Activated T-cell treated with anti-CD3 and anti-CD28 coated beads for 48 hours (primary cell): ENCODE measurements around the gene DNAJB11.
"Not testable (repeated sequence)": the region's sequence is repeated elsewhere in the genome, so short reads cannot be mapped to it uniquely, and the experiment has no call there.

Source experiments
- DNase-seq: peaks from one replicate; pipeline ENCODE4 v3.0.0-alpha.2; 2020; ENCODE audit warnings: low read depth

The DNAJB11 gene

DNA sequence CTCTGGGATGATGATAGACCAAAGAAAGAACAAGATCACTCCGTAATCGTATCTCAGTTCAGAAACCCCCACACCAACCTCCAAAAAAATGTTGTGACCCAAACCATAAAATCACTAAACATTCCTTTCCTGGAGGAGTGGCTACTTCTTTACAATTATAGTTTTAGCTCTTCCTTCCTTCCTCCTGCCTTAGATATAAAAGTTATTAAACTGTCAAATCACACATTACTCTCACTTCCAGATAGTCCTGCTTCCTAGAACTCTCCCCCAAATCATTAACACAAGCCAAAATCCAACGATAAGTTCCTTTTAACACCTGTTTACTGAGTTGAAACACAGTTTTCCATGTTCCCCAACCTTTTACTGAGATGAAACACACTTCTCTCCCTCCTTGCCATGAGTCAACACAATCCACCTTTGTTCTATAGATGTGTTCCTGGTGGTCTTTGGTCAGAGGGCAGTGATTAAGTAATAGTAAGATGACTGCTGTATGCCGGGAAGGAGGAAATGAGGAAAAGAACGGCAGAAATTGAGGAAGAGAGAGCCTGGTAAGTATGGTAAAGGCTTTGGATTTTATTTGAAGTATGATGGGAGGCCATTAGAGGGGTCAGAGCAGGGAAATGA, 18.0 kb upstream of the DNAJB11 start:
- no peak for DNase-seq

DNA sequence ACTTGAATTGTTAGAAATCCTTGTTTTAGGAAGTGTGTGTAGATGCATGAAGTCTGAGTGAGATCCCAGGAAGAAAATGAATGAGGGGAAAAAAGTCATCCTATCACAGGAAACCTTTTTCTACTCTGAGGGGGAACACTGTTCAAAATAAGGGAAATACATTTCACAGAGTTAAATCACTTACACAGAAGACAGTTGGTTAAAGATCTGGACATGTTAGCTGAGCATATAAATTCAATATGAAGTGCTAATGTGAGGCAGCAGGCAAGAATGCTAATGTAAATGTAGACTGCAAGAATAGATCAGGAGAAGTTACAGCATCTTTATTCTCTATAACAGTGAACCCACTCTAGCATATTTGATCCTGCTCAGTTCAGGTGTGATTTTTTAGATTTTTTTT, 5.9 kb upstream of the DNAJB11 start:
- no peak for DNase-seq

DNA sequence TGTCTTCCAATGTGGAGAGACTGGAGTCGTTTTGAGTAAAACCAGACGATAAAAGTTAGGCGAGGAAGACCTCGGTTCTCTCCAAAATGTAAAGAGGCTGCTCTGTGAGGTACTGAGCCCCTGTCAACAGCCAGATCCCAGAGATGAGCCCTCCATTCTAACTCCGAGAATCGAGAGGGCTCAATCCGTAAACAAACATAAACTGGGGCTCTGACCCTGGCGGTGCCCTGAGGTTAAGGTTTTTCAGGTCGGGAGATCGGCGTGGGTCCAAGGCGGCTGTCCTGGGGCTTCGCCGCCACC, 3.8 kb upstream of the DNAJB11 start:
- DNase-seq = no peak

DNA sequence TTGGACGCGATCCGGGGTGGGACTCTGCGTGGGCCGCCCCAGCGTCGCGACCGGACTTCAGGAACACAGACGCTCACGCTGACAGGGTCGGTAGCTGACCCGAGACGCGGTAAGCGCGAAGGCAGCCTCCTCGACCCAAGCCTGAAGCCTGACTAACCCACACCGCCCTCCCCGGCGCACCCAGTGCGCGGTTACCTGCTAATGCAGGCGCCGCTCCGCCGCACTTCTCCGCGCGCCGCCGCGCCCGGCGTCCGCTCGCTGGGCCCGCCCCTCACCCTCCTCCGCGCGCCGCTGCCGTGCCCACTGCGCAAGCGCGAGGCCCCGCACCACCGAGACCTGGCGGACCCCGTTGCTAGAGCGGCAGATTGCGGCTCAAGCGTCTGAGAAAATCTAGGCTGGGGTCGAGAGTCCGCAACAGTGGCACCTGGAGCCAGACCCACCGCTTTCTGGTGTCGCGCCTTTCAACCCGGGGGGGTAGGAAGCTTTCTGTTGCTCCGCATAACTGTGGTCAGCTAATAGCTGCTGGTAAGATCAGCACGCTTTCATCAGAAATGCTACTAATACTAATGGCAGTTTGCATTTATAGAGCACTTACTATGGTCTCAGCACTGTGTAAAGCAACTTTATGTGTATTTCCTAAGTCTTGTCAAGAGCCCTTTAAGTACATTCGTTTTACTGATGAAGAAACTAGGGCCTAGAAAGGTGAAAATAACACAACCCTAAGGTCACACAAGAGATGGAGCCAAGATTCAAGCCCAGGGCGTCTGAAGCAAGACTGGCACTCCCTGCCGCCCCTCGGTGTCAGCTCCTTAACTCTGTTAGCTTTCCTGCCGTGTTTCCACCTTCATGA, 3.2 kb upstream of the DNAJB11 start, which contains the start of gene TBCCD1:
Gene TBCCD1 (minus strand): TSS at position 268 of the 850 bp plus-strand sequence. CDS start 3,010 bp downstream, outside the sequence.
- peak; percentile 96 for DNase-seq

DNA sequence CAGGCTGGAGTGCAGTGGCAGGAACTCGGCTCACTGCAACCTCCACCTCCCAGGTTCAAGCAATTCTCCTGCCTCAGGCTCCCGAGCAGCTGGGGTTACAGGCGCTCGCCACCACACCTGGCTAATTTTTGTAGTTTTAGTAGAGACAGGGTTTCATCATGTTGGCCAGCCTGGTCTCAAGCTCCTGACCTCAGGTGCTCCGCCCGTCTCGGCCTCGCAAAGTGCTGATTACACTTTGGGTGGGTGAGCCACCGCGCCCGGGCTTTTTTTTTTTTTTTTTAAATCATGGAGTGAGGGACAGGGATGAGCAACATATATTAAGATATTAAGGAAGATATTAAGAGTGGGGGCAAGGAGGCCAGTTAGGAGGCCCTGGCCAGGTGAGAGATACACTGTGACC, 1.2 kb upstream of the DNAJB11 start:
- DNase-seq = not testable (repeated sequence)

DNA sequence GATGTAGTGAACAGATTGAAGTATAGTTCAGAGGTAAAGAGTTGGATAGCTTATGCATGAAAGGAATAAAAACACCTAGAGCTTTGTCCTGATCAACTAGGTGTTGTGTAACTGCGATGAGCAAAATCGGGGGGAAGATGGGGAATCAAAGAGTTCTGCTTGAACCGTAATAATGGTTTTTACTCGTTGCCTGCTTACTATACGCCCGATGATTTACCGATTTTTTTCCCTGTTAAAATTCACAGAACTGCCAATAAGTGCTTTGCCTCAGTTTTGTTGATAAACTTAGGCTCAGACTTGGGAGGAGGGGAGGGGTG, 783 bp upstream of the DNAJB11 start:
- DNase-seq = no peak

DNA sequence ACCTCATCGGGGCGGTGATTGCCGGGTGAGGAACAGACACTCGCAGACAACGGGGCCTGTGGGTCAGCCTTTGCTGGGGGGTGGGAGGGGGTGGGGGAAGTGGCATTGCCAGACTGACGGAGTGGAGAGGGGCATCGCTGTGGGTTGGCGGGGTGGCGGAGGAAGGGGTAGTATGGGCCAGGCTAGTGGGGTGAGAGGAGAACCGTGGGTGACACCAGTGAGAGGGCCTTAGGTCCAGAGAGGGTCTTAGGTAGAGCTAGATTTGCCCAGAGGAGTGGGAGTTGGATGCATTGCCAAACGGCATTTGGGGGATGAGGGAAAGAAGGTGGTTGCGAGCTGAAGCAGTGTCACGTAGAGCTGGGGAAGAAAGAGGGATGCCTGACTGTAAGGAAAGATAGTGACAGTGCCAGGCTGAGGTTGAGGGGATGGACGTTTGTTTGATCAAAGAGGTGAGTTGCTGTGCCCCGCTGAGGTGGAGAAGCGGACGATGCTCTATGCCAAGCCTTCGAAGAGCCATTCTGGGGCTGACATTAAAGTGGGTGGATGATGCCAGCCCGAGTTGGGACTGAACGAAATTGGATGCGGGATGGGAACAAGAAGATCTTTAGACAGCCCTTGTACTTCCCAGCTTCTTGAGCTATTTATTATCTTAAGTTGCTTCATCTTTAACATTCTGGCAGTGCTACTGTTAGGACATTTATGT, 572 bp downstream of the DNAJB11 start:
- DNase-seq = no peak

DNA sequence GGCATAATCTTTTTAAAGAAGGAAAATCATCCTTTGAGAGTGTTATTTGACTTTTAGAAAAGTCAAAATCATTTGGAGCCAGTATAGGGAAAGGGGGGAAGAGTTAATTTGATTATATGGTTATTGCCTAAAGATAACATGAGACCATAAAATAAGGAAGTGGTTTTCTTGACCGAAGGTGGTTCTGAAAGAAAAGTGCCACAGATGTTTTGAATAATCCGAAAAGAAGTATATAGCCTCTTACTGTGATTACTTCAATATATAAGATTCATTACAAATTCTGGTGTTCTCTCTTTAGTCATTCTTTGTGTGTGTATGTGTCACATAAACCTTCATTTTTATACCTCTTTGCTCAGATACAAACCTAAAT, 1.1 kb downstream of the DNAJB11 start:
- DNase-seq = no peak

DNA sequence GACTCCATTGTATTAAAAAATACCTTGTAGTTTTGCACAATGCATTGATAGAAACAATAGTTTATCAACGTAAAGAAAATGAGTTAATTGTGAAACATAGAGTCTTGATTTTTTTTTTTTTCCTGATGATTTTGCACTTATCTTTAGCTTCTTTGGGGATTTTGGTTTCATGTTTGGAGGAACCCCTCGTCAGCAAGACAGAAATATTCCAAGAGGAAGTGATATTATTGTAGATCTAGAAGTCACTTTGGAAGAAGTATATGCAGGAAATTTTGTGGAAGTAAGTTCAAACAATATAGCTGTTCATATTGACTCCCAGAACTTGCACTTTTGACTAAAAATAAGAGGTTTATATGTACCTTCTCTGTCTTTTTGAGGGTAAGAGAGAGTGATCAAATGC, 7.0 kb downstream of the DNAJB11 start:
- DNase-seq = no peak

DNA sequence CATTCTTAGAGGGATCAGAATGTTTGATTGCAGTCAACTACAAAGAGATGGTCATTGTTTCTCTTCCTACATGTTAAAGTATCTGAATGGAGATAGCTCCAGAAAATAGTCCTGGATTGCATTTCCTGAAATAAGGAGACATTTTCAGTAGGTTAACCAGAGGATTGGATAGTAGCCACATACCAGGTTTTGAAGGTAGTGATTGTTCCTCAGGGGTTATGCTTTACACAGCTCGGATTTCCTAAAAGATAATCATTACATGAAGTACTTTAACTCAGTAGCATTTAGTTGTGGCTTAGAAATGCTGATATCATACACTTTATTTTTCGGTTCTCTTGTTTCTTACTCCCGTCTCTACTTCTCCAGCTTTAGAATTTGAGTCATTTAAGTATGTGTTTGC, 10.3 kb downstream of the DNAJB11 start:
- DNase-seq = no peak

DNA sequence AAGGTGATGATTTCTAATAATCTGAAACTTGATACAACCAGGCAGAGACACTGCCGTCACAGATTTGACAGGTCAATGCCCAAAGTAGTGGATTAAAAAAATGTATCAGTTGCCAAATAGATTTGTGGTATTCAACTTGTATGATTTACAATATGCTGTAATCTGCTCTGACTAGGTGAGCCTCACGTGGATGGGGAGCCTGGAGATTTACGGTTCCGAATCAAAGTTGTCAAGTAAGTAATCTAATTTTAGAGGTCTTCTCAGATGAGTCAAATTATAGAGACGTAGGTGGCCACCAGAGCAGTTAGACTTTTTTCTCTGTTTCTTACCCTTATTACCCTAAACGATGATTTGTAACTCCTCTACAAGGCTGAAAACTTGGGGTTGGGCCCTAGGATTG, 12.0 kb downstream of the DNAJB11 start:
- no peak for DNase-seq

DNA sequence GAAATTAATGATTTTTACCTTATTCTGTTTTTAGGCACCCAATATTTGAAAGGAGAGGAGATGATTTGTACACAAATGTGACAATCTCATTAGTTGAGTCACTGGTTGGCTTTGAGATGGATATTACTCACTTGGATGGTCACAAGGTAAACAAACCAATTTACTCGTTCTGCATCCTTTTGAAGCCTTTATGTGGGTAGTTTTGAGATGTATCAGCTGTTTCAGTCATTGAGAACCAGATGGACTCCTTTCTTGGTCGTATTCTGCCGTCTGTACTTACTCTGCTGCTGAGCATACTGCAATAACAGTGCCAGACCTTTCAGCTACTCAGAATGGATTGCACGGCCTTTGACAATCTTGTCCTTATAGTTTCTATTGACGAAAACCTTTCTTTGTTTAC, 13.3 kb downstream of the DNAJB11 start:
- DNase-seq = no peak

DNA sequence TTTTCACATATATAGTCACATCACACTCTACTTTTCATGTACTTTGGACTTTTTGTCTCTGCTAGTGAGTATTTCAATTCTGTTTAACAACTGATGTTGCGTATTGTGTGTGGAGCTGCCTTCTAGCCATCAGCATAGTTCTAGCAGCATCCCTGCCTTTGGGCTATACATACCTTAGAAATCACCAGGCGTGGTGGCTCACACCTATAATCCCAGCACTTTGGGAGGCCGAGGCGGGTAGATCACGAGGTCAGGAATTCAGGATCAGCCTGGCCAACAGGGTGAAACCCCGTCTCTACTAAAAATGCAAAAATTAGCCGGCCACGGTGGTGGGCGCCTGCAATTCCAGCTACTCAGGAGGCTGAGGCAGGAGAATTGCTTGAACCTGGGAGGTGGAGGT, 15.7 kb downstream of the DNAJB11 start:
- not testable (repeated sequence) for DNase-seq

DNA sequence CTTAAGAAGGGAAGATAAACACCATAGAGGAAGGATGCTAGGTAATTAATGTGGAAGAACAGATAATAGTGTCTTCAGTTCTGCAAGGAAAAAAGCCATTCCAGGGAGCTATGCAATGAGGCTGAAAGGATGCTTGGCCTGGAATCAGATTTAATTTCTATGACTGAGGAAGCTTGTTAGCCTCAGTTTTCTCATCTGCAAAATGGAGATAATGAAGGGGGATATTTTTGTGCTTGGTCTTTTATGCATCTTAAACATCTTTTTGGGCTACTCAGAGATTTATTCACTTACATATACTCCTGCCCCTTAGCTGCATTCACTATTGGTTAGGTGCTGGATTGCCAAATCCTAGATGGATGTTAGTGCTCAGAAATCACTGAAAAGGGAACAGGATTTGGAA, 16.7 kb downstream of the DNAJB11 start:
- no peak for DNase-seq

DNA sequence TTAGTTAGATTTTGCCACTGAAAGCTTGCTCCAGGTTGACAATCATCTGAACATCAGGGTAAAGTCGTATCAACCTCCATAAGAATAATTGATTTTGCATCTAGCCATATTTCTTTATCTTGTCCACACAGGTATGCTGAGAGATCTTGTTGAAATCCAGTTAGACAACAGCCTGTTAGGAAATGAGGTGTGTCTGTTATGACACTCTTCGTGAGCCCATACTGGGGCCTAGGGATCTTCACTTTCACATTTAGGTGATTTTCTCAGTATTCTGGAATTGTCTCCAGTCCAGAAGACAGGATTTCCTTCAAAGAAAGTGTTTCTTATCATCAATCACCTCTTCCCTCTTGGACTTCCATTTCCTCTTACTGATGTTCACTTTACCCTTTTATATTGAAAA, 18.1 kb downstream of the DNAJB11 start:
- no peak for DNase-seq

DNA sequence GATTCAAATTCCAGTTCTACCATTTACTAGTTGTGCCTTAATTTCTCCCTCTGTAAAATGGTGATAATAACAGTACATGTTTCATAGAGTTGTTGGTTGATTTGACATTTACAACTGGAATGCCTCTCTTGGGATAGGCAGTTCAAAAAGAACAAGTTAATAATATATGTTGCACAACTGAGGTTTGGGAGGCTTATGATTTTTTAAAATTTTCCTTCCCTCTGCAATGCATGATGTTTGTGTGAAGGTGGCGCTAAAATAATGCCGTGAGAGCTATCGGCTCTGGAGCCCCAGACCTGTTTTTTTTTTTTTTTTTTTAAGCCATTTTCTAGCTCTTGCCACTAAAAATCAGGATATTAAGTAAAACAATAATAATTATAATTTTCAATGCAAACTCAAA, 18.6 kb downstream of the DNAJB11 start:
- DNase-seq = no peak

DNA sequence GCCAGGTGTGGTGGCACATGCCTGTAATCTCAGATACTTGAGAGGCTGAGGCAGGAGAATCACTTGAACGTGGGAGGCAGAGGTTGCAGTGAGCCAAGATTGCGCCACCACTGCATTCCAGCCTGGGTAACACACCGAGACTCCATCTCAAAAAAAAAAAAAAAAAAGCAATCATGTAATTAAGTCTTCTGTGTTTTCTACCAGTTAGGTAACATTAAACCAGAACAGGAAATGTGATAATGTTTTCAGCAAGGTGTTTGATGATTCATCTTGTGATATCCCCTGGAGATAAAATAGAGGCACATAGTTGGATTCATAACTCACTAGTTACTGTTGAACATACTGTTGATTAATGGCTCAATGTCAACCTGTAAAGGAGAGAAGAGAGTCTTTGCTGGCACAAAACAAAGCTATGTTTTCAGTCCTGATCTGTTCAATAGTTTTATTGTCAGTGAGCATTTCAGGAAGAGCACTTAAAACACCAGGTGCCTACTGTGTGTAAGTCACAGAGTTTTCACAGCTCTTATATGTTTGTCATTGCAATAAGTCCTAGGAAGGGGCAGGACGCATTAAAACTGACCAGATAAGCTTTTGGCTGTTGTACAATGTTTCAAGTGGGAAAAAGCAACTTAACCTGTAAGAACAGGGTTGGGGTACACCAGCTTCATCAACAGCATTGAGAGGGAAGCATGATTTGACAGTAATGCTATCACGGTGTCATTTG, 19.5 kb downstream of the DNAJB11 start:
- DNase-seq = no peak

DNA sequence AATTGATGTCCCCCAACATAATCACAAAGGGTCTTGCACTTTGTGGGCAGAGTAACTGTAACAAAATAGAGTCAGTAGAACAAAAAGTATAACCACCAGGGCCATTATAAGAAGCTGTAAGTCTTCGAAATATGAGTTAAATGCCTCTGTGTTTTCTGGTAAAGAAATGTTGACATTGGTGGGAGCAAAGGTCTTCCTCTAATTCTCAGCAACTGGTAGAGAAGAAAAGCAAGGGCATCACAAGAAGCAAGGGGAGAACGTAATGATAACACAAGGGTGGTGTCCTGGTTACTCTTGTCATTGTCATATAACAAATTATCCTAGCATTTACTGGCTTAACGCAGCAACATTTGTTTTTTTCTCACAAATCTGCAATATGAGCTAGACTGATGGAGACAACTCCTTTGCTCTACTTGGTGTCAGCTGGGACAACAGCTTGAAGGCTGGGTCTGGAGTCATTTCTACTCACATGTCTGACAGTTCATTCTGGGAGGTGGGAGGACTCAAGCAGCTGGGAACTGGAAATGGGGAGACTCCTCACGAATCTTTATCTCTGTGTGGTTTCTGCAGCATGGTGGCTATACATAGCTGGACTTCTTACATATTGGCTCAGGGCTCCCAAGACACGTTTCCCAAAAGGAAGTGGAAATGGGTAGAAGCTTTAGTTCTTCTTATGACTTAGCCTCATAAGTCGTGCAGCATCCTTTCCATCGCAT, 20.2 kb downstream of the DNAJB11 start:
- no peak for DNase-seq

DNA sequence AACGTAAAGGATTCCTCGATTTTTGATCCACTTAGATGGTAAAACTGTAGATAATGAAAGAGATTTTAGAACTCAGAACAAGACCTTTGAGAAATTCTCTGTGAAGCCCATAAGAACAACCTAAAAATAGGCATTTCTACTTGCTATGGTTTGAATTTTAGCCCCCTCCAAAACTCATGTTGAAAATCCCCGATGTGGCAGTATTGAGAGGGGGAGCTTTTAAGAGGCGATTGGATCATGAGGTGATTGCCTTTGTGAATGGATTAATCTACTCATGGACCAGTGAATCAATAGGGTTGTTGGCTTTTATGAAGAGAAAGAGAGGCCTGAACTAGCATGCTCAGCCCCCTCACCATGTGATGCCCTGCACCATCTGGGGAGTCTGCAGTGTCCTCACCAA, 22.2 kb downstream of the DNAJB11 start:
- DNase-seq = no peak

DNA sequence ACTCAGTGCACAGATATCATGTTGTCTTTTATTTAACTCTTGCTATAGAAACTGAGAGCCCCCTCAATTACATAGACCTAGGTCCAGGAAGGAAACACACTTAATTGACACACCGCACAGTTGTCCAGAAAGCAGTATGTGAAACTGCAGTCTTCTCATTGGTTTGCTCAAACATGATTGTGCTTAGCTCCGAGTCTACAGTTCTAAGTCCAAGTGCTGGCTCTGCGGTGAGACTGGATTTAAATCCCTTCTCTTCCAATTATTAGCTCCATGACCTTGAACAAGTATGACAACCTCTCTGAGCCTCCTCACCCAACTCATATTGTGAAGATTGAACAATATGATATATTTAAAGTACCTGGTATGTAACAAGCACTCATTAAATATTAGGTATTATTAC, 23.3 kb downstream of the DNAJB11 start:
- no peak for DNase-seq

DNA sequence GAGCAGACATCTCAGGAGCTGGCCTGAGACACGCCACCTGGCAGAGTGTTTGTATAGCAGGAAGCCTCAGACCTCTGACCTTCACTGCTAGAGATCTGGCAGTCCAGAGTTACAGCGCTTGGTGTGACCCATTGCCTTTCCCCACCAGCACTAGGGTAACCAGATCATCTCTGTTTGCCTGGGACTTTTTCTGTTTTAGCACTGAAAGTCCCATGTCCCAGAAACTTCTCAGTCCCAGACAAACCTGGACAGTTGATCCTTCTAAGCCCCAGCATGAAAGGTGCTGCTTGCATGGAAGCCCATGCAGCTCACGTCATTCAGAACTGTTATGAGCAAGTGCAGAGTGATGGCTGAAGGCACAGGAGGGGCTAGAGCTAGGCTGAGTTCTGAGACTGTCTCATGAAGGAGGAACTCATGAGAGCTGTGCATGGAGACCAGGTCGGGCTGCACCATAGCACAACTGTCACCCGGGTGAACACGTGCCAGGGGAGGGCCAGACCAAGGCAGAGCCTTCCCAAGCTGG, 24.1 kb downstream of the DNAJB11 start:
- DNase-seq = no peak
